ENCODE measurements around the gene PTBP2.
A peak's percentile ranks its signal among the peaks of the same experiment; 100 is the strongest.

PTBP2 gene

DNA sequence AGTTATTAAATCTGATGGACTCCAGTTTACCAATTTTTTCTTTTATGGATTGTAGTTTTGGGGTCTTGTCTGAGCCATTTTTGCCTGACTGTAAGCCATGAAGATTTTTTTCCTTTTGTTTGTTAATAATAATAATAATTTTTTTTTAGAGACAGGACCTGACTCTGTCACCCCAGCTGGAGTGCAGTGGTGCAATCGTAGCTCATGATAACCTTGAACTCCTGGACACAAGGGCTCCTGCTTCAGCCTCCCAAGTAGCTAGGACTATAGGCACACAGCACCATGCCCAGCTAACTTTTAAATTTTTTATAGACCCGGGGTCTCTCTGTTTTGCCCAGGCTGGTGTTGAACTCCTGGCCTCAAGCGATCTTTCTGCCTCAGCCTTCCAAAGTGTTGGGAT lies 6.3 kb downstream of the PTBP2 start:
- H3K4me1 ChIP-seq (ENCODE audit: insufficient read depth, low read length) = peaks cover 74% of the 10 kb centered on the region
- peak overlapping the region; percentile 34; the same call in 1 of the 2 replicates for H3K4me2 ChIP-seq (ENCODE audit: insufficient read depth, low read length)
- ATAC-seq (ENCODE audit: insufficient read depth, low read depth) (no peak), DNase-seq (no peak)
- peaks cover 100% of the 10 kb centered on the region for H3K79me2 ChIP-seq (ENCODE audit: insufficient read depth, low read length)
- H3K36me3 ChIP-seq (ENCODE audit: insufficient read depth, low read length) = peaks cover 89% of the 10 kb centered on the region
- H3K4me3 ChIP-seq (ENCODE audit: low read depth in 1 of 2, low read length in 2 of 2) = no peak overlapping the region
- H4K20me1 ChIP-seq (ENCODE audit: insufficient read depth, low read length) = peaks cover 70% of the 10 kb centered on the region
- TF ChIP-seq, protein P1, sequence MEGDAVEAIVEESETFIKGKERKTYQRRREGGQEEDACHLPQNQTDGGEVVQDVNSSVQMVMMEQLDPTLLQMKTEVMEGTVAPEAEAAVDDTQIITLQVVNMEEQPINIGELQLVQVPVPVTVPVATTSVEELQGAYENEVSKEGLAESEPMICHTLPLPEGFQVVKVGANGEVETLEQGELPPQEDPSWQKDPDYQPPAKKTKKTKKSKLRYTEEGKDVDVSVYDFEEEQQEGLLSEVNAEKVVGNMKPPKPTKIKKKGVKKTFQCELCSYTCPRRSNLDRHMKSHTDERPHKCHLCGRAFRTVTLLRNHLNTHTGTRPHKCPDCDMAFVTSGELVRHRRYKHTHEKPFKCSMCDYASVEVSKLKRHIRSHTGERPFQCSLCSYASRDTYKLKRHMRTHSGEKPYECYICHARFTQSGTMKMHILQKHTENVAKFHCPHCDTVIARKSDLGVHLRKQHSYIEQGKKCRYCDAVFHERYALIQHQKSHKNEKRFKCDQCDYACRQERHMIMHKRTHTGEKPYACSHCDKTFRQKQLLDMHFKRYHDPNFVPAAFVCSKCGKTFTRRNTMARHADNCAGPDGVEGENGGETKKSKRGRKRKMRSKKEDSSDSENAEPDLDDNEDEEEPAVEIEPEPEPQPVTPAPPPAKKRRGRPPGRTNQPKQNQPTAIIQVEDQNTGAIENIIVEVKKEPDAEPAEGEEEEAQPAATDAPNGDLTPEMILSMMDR (IDR thresholded peaks at IDR 0.05; ENCODE audit: borderline replicate concordance, extremely low read depth, low read length, poor library complexity, severe bottlenecking) = no peak
- TF ChIP-seq EZH2 (IDR thresholded peaks at IDR 0.05; ENCODE audit: borderline replicate concordance, low read depth, low read length, severe bottlenecking) = no peak
- H2AFZ ChIP-seq (ENCODE audit: low read depth, low read length) = no peak overlapping the region
- H3K27ac ChIP-seq (ENCODE audit: low read length) = no peak overlapping the region
- H3K27me3 ChIP-seq (ENCODE audit: insufficient read depth, low read length, poor library complexity) = no peaks in the 10 kb centered on the region
- no peaks in the 10 kb centered on the region for H3K9me3 ChIP-seq (ENCODE audit: insufficient read depth, low read length, severe bottlenecking)
- H3K9ac ChIP-seq (ENCODE audit: low read depth, low read length) = peak overlapping the region; percentile 2; the same call in 1 of the 2 replicates

DNA sequence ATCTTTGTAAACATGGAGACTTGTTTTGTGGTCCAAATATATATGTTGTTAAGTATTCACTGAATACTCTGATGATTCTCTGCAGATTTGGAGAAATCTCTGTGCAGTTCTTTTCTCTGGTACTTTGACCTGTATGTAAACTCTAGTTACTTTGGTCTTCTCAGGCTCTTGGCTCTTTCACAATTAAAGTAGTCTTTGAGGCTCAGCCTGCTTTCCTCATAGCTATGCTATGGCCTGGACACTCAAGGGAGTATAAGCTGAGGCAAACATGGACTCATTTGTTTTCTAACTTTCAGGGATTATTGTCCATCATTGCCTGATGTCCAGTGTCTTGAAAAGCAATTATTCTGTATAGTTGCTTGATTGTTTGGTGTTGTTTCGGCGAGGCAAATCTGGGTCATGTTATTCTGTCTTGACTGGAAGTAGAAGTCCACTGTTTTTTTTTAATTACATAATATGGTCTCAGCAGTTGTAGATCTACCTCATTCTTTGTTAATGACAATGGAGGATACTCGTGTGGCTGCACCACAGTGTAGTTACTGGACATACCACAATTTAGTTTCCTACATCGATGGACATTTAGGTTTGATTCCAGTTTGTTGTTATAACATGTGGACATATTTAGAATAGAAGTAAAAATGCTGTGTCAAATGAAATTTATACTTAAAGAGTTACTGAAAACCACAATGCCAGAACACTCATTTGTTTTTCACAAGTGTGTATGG lies 9.2 kb downstream of the PTBP2 start:
- Histone ChIP-seq H3K9me3 (ENCODE audit: insufficient read depth, low read length, severe bottlenecking) (no peaks in the 10 kb centered on the region), H3K27me3 (ENCODE audit: insufficient read depth, low read length, poor library complexity) (no peaks in the 10 kb centered on the region), H3K79me2 (ENCODE audit: insufficient read depth, low read length) (peaks cover 100% of the 10 kb centered on the region), H3K4me3 (ENCODE audit: low read depth in 1 of 2, low read length in 2 of 2) (no peak overlapping the region), H3K36me3 (ENCODE audit: insufficient read depth, low read length) (peaks cover 85% of the 10 kb centered on the region), H4K20me1 (ENCODE audit: insufficient read depth, low read length) (peaks cover 75% of the 10 kb centered on the region), H3K4me1 (ENCODE audit: insufficient read depth, low read length) (peaks cover 50% of the 10 kb centered on the region), H3K4me2 (ENCODE audit: insufficient read depth, low read length) (peak overlapping the region; percentile 35; the same call in 1 of the 2 replicates), H3K9ac (ENCODE audit: low read depth, low read length) (no peak overlapping the region), H2AFZ (ENCODE audit: low read depth, low read length) (no peak overlapping the region), H3K27ac (ENCODE audit: low read length) (no peak overlapping the region)
- ATAC-seq (ENCODE audit: insufficient read depth, low read depth) (0 out of 3 replicates have a peak, but pooled peaks have one; percentile 23), DNase-seq (no peak)
- TF ChIP-seq EZH2 (IDR thresholded peaks at IDR 0.05; ENCODE audit: borderline replicate concordance, low read depth, low read length, severe bottlenecking) = no peak
- TF ChIP-seq, protein P1 (IDR thresholded peaks at IDR 0.05; ENCODE audit: borderline replicate concordance, extremely low read depth, low read length, poor library complexity, severe bottlenecking) = no peak

DNA sequence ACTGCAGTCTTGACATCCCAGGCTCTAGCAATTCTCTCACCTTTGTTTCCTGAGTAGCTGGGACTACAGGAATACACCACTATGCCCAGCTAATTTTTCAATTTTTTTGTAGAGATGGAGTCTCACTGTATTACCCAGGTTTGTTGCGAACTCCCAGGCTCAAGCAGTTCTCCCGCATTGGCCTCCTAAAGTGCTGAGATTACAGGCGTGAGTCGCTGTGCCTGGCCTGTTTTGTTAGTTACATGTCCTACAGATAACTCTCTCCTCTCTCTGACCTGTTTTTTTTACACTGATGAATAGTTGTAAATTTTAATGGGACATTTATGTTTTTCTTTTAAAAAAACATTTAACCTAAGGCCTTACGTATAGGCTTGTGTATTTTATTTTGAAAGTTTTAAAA lies 19.8 kb downstream of the PTBP2 start:
- Histone ChIP-seq H2AFZ (ENCODE audit: low read depth, low read length) (no peak overlapping the region), H3K27ac (ENCODE audit: low read length) (no peak overlapping the region), H3K4me1 (ENCODE audit: insufficient read depth, low read length) (peaks cover 4% of the 10 kb centered on the region; the same call in 1 of the 2 replicates), H3K27me3 (ENCODE audit: insufficient read depth, low read length, poor library complexity) (no peaks in the 10 kb centered on the region), H3K79me2 (ENCODE audit: insufficient read depth, low read length) (peaks cover 100% of the 10 kb centered on the region), H3K4me3 (ENCODE audit: low read depth in 1 of 2, low read length in 2 of 2) (no peak overlapping the region), H3K4me2 (ENCODE audit: insufficient read depth, low read length) (no peak overlapping the region), H3K9me3 (ENCODE audit: insufficient read depth, low read length, severe bottlenecking) (no peaks in the 10 kb centered on the region), H3K9ac (ENCODE audit: low read depth, low read length) (no peak overlapping the region), H4K20me1 (ENCODE audit: insufficient read depth, low read length) (peaks cover 84% of the 10 kb centered on the region), H3K36me3 (ENCODE audit: insufficient read depth, low read length) (peaks cover 72% of the 10 kb centered on the region)
- no peak for ATAC-seq (ENCODE audit: insufficient read depth, low read depth)
- no peak for DNase-seq
- TF ChIP-seq, protein P1 (IDR thresholded peaks at IDR 0.05; ENCODE audit: borderline replicate concordance, extremely low read depth, low read length, poor library complexity, severe bottlenecking) = no peak
- no peak for TF ChIP-seq EZH2 (IDR thresholded peaks at IDR 0.05; ENCODE audit: borderline replicate concordance, low read depth, low read length, severe bottlenecking)
